ENCODE measurements around the gene KDM8. TPM values are rescaled to one million over a fixed set of nuclear protein-coding genes. Genes with fewer than 3 reads are reported as not detected.

KDM8 gene
- total and polyA plus RNA-seq, 4 donors: 2.6 to 7.0 (median 4.7) TPM

GRCh38 chr16:27265982-27266381, 62.7 kb downstream of the KDM8 start:
- Histone ChIP-seq H3K27me3 (ENCODE audit: control insufficient read depth in 3 of 3, insufficient read depth in 3 of 3, low read length in 2 of 3) (no peaks in the 10 kb centered on the region), H3K9me3 (ENCODE audit: control insufficient read depth in 4 of 4, insufficient read depth in 3 of 4, low read length in 3 of 4) (no peaks in the 10 kb centered on the region), H3K36me3 (ENCODE audit: control insufficient read depth in 4 of 4, insufficient read depth in 4 of 4, low read length in 4 of 4) (peaks cover 0 to 6% (median 1%) of the 10 kb centered on the region in 4 donors), H3K9ac (ENCODE audit: insufficient read depth in 1 of 2, low read length in 2 of 2) (no peak overlapping the region), H3K4me1 (ENCODE audit: control insufficient read depth in 5 of 5, insufficient read depth in 5 of 5, low read length in 5 of 5) (peaks cover 0 to 10% (median 2%) of the 10 kb centered on the region in 5 donors), H3K27ac (ENCODE audit: low read depth in 1 of 2, low read length in 1 of 2) (no peak overlapping the region), H3K4me3 (no peak overlapping the region)
- TF ChIP-seq CTCF (IDR thresholded peaks at IDR 0.05; ENCODE audit: control extremely low read depth, extremely low read depth): no peak
- no peak for ATAC-seq (ENCODE audit: insufficient read depth, low FRiP score)
- DNase-seq: no peak
- 95 to 100% methylated on average over 1 of the region's 1 CpG for WGBS, 2 donors

GRCh38 chr16:27267037-27267677, 63.8 kb downstream of the KDM8 start:
- WGBS, 2 donors: 77 to 81% methylated on average over 8 of the region's 8 CpGs
- DNase-seq (no peak), ATAC-seq (ENCODE audit: insufficient read depth, low FRiP score) (no peak)
- H3K27me3 ChIP-seq (ENCODE audit: control insufficient read depth in 3 of 3, insufficient read depth in 3 of 3, low read length in 2 of 3): no peaks in the 10 kb centered on the region
- no peaks in the 10 kb centered on the region for H3K9me3 ChIP-seq (ENCODE audit: control insufficient read depth in 4 of 4, insufficient read depth in 3 of 4, low read length in 3 of 4)
- no peak overlapping the region for H3K4me3 ChIP-seq
- H3K36me3 ChIP-seq (ENCODE audit: control insufficient read depth in 4 of 4, insufficient read depth in 4 of 4, low read length in 4 of 4): peaks cover 0 to 6% (median 1%) of the 10 kb centered on the region in 4 donors
- H3K27ac ChIP-seq (ENCODE audit: low read depth in 1 of 2, low read length in 1 of 2): no peak overlapping the region
- no peak for TF ChIP-seq CTCF (IDR thresholded peaks at IDR 0.05; ENCODE audit: control extremely low read depth, extremely low read depth)
- H3K4me1 ChIP-seq (ENCODE audit: control insufficient read depth in 5 of 5, insufficient read depth in 5 of 5, low read length in 5 of 5): peaks cover 0 to 10% (median 2%) of the 10 kb centered on the region in 5 donors
- no peak overlapping the region for H3K9ac ChIP-seq (ENCODE audit: insufficient read depth in 1 of 2, low read length in 2 of 2)

- Histone ChIP-seq H3K4me1 (ENCODE audit: control insufficient read depth in 5 of 5, insufficient read depth in 5 of 5, low read length in 5 of 5) (peaks cover 0 to 10% (median 2%) of the 10 kb centered on the region in 5 donors), H3K4me3 (peak within 1 kb of the TSS; percentile 69), H3K9me3 (ENCODE audit: control insufficient read depth in 4 of 4, insufficient read depth in 3 of 4, low read length in 3 of 4) (no peaks in the 10 kb centered on the region), H3K27ac (ENCODE audit: low read depth in 1 of 2, low read length in 1 of 2) (peak within 1 kb of the TSS; percentile 64 to 94), H3K27me3 (ENCODE audit: control insufficient read depth in 3 of 3, insufficient read depth in 3 of 3, low read length in 2 of 3) (no peaks in the 10 kb centered on the region), H3K36me3 (ENCODE audit: control insufficient read depth in 4 of 4, insufficient read depth in 4 of 4, low read length in 4 of 4) (no peaks in the 10 kb centered on the region), H3K9ac (ENCODE audit: insufficient read depth in 1 of 2, low read length in 2 of 2) (peak within 1 kb of the TSS; percentile 75 to 86)
- peak; percentile 97 to 98 (median 97) for DNase-seq
- no peak for TF ChIP-seq CTCF (IDR thresholded peaks at IDR 0.05; ENCODE audit: control extremely low read depth, extremely low read depth)
- WGBS, 2 donors: 8% methylated on average over 58 of the region's 58 CpGs
- peak; percentile 97 for ATAC-seq (ENCODE audit: insufficient read depth, low FRiP score)
Observed at GRCh38 chr16:27268376-27269299, 65.3 kb downstream of the KDM8 start, which contains the start of gene NSMCE1. Gene NSMCE1, minus strand, starts transcription at chr16:27268772. Its CDS starts 11,202 bp downstream, at chr16:27257570.
